ENCODE data around the gene NOXA1. TPM values are rescaled to one million over a fixed set of nuclear protein-coding genes. Genes with fewer than 3 reads are reported as not detected.

The NOXA1 gene
- total and polyA plus RNA-seq, 9 of the 15 experiments (the other 6 are each of a cell fraction or from before 2014, with no cell fraction given): 0.07 to 1.2 (median 0.20) TPM; not detected in 4

DNA sequence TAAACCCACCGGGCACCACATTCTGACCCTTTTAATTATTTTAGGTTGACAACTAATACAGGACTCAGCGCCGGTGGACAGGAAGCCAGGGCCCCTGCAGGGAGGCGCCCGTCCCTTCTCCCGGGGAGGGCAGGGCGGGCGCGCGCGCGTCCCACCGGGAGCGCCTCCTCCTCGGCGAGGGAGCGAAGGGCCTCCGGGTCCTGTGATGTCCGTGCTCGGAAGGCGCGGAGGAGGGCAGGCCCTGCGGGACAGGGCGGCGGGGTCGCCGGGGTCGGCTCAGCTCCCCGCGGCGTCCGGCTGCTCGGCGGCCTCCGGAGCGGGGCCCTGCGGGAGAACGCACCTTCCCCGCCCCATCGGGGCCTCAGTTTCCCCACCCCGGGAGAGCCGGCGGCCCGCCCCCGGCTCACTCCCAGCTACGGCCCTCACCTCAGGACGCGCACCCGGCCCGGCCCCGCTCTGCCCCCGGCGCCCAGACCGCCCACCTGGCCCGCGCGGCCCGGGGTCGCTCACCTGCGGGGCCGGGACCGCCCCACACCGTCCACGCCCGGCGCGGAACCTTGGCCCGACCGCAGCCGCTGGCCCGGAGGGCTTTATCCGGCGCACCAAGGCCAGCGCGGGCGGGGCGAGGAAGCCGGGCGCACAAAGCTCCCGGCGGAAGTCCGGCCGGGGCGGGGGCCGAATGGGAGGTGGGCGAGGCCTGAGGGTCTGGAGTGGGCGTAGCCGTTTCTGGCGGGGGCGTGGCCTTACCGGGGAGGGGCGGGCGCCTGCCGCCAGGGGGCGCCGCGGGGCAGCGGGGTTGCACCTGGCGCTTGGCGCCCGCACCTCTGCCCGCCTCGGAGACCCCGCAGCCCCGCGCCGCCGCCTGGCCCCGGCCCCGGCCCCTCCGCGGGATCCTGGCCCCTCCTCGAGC is at the start of gene NOXA1, which contains the start of gene EXD3 (continued):
- TF ChIP-seq, protein P1, sequence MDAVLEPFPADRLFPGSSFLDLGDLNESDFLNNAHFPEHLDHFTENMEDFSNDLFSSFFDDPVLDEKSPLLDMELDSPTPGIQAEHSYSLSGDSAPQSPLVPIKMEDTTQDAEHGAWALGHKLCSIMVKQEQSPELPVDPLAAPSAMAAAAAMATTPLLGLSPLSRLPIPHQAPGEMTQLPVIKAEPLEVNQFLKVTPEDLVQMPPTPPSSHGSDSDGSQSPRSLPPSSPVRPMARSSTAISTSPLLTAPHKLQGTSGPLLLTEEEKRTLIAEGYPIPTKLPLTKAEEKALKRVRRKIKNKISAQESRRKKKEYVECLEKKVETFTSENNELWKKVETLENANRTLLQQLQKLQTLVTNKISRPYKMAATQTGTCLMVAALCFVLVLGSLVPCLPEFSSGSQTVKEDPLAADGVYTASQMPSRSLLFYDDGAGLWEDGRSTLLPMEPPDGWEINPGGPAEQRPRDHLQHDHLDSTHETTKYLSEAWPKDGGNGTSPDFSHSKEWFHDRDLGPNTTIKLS (IDR thresholded peaks at IDR 0.05; ENCODE audit: borderline replicate concordance, low read depth): peak; percentile 86
- TF ChIP-seq EP400 (IDR thresholded peaks at IDR 0.05): peak; percentile 37; the same call in 1 of the 2 replicates
- TF ChIP-seq GATAD2A (IDR thresholded peaks at IDR 0.05): no peak
- no peak for TF ChIP-seq DIDO1 (tag; IDR thresholded peaks at IDR 0.05; ENCODE audit: low read depth)
- TF ChIP-seq, protein P2, sequence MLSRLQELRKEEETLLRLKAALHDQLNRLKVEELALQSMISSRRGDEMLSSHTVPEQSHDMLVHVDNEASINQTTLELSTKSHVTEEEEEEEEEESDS (CRISPR knock-in tag; IDR thresholded peaks at IDR 0.05): no peak
- no peak; the same call in 1 of the 2 replicates for TF ChIP-seq ZNF384 (IDR thresholded peaks at IDR 0.05; ENCODE audit: low read depth, low read length)
- TF ChIP-seq TEAD1 (CRISPR knock-in tag; IDR thresholded peaks at IDR 0.05): no peak; a peak in 1 of 4 replicates
- TF ChIP-seq ZNF165 (CRISPR knock-in tag; IDR thresholded peaks at IDR 0.05; ENCODE audit: borderline replicate concordance): no peak
- no peak for TF ChIP-seq PHB2 (IDR thresholded peaks at IDR 0.05; ENCODE audit: low read depth)
- TF ChIP-seq ATF7 (IDR thresholded peaks at IDR 0.05): peak; percentile 58; the same call in 1 of the 2 replicates
- TF ChIP-seq, protein P3, sequence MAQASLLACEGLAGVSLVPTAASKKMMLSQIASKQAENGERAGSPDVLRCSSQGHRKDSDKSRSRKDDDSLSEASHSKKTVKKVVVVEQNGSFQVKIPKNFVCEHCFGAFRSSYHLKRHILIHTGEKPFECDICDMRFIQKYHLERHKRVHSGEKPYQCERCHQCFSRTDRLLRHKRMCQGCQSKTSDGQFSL (CRISPR knock-in tag; IDR thresholded peaks at IDR 0.05): peak; percentile 32; the same call in 1 of the 2 replicates
- TF ChIP-seq, protein P3 (tag; IDR thresholded peaks at IDR 0.05): no peak
- no peak for TF ChIP-seq XRCC3 (IDR thresholded peaks at IDR 0.05)
- peak; percentile 86 for TF ChIP-seq ZNF589 (CRISPR knock-in tag; IDR thresholded peaks at IDR 0.05; ENCODE audit: low read depth)
- TF ChIP-seq, protein P4, sequence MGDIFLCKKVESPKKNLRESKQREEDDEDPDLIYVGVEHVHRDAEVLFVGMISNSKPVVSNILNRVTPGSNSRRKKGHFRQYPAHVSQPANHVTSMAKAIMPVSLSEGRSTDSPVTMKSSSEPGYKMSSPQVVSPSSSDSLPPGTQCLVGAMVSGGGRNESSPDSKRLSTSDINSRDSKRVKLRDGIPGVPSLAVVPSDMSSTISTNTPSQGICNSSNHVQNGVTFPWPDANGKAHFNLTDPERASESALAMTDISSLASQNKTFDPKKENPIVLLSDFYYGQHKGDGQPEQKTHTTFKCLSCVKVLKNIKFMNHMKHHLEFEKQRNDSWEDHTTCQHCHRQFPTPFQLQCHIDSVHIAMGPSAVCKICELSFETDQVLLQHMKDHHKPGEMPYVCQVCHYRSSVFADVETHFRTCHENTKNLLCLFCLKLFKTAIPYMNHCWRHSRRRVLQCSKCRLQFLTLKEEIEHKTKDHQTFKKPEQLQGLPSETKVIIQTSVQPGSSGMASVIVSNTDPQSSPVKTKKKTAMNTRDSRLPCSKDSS (IDR thresholded peaks at IDR 0.05; ENCODE audit: low read depth, partially characterized antibody): no peak
- no peak for TF ChIP-seq NFE2 (IDR thresholded peaks at IDR 0.05; ENCODE audit: low read depth)
- no peak for TF ChIP-seq NR2C1 (IDR thresholded peaks at IDR 0.05)
- no peak for TF ChIP-seq NR2C1 (tag; IDR thresholded peaks at IDR 0.05)
- TF ChIP-seq GTF2E2 (tag; IDR thresholded peaks at IDR 0.05): peak; percentile 62; the same call in 1 of the 2 replicates
- no peak for TF ChIP-seq RBM15 (IDR thresholded peaks at IDR 0.05; ENCODE audit: insufficient read depth, low read length)
- TF ChIP-seq SIN3B (IDR thresholded peaks at IDR 0.05; ENCODE audit: low read depth): peak; percentile 90
- no peak for TF ChIP-seq ZNF12 (CRISPR knock-in tag; IDR thresholded peaks at IDR 0.05)
- TF ChIP-seq TSC22D4 (tag; IDR thresholded peaks at IDR 0.05): no peak
- TF ChIP-seq ZNF444 (CRISPR knock-in tag; IDR thresholded peaks at IDR 0.05): no peak
- TF ChIP-seq HOXB6 (CRISPR knock-in tag; IDR thresholded peaks at IDR 0.05; ENCODE audit: borderline replicate concordance): no peak
- no peak for TF ChIP-seq TCFL5 (CRISPR knock-in tag; conservative IDR thresholded peaks at IDR 0.05)
- no peak for TF ChIP-seq CCAR2 (IDR thresholded peaks at IDR 0.05; ENCODE audit: low read depth, low read length)
